ENCODE results near the gene TBC1D21.

The TBC1D21 gene

DNA sequence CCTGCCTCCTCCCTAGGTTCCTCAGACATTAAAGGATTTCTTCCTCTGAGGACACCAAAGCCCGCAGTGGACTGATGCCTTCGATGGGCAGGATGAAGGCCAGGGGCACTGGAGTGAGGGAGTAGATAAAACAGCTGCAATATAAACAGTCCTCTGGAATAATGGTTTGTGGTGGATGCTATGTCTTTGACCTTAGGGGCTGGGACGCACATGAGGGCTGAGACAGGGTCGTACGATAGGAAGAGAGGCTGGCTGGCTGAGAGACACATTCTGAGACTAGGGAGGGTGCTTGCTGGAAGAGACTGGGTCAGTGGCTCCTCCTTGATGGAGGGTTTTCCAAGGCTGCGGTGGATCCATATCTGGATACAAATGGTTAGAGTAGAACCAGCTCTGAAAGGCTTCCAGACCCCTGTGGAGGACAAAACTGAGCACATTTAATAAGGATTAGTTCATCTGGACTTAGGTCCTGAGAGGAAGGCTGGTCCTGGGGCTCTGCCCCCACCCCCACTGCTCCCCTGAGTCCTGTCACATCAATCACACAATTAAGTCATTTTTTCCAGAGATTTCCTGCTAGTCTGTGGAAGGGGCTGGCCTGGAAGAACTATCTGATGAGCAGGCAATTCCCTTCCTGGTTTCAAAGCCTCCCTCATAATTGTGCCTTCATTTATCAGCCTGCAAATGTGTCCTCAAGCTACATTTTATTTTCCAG, 15.8 kb downstream of the TBC1D21 start:
- no peak for DNase-seq

- no peak for DNase-seq
These were observed 16.4 kb downstream of the TBC1D21 start for GRCh38 chr15:73889762-73890124.

- DNase-seq, result no peak
These were observed 18.3 kb downstream of the TBC1D21 start for GRCh38 chr15:73891328-73892315.

DNA sequence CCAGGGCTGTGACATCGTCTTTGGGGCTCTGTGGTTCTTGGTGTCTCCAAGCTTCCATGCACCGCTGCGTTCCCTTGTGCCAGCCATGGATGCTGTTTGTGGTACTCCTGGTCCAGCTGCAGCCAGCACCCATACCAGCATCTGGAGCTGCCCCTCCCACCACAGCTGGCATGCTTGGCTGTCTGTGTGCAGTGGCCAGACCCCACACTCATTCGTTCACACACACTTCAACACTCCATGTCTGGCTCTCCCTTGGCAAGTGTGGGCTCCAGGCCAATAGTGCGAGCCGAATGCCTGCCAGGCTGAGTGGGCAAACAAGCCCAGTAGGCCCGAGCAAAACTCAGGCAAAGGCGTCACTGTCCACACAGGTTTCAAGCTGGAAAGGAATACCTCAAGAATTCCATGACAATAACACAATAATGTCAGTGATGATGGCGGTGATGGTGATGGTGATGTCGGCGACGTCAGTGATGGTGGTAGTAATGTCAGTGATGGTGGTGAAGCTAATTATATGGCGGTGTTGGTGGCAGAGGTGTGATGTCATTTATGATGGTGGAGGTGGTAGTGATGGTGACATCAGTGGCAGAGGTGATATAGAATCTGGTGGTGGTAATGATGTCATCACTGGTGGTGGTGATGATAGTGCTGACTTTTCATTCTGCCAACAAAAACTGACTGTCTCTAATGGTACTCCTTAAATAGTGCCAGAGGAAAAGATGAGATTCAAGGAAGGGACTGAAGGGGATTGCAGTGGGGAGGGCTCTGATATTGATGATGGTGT, 19.3 kb downstream of the TBC1D21 start:
- no peak for DNase-seq

- no peak for DNase-seq
These were observed 20.9 kb downstream of the TBC1D21 start for GRCh38 chr15:73894133-73894814.

GRCh38 chr15:73897441-73898261, 24.3 kb downstream of the TBC1D21 start:
- DNase-seq, result peak; percentile 57 to 68

- DNase-seq, result no peak
These were observed 26.1 kb downstream of the TBC1D21 start for GRCh38 chr15:73899197-73900094.

GRCh38 chr15:73900095-73900712, 26.8 kb downstream of the TBC1D21 start:
- DNase-seq, result no peak

DNA sequence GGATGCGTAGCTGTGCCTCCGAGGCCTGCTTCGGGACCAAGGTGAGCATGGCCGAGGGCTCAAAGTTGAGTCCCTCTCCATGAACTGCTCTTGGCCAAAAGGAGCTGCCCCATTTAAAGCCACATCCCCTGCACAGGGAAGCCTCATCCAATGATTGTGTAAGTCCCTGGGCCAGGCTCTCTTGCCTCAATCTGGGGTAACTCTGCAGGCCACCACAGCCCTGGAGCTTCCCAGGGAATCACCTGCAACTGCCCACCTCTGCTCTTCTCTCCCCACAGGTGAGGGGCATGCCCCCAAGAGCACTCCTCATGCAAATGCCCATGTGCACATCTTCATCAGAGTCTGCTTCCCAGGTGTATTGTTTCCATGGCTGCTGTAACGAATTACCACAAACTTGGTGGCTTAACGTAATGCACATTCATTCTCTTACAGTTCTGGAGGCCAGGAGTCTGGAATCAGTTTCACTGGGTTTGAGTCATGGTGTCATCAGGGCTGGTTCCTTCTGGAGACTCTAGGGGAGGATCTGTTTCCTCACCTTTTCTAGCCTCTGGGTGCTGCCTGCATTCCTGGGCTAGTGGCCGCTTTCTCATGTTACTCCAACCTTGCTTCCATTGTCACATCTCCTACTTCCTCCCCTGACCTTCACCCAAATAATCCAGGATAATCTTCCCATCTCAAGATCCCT, 27.9 kb downstream of the TBC1D21 start:
- DNase-seq, result no peak

- no peak for DNase-seq
These were observed 29.0 kb downstream of the TBC1D21 start for GRCh38 chr15:73902121-73903020.

- no peak for DNase-seq
These were observed 30.9 kb downstream of the TBC1D21 start for GRCh38 chr15:73904026-73904815.

DNA sequence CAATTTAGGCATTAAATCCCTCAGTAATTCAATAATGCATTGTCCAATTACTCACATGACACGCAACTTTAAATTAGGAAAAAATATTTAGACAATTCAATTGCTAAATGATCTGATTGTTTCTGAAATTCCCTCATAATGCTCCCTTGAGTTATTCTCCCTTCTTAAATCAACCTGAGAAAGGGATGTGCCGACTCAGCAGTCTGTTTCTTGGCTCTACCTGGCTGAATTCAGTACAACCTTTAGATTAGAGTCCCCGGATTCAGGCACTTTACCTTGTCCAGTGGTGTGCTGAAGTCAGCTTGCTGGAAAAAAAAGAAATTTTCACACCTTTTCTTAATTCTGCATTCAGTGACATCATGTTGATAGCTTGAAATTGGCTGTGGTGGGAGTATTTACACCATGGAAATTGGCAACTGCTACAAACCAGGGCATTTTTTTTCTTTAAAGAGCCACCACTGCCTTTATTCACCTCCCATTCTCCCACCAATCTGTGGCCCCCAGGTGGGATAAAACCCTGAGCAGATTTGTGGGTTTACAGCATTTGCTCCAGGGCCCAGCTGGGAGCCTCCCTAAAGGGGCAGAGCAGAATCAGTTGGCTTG, 32.0 kb downstream of the TBC1D21 start:
- DNase-seq, result no peak

GRCh38 chr15:73906346-73907034, 33.1 kb downstream of the TBC1D21 start:
- DNase-seq, result no peak

DNA sequence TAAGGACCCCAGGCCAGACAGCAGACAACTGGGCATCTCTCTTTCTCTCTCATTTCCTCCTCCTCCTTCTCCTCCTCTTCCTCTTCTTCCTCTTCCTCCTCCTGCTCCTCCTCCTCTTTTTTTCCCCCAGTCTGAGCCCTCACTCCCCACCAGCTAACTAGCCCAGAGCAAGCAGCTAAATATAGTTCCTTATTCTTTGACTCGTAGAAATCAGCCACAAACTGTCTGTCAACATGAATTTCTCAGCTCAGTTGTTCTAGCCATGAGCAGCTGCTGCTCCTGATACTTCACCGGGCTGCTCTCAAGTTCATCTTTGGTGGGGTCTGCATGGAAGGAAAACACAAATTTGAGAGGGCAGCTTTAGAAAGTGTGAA, 33.7 kb downstream of the TBC1D21 start:
- no peak for DNase-seq

GRCh38 chr15:73908030-73908821, 34.9 kb downstream of the TBC1D21 start:
- peak; percentile 84 for DNase-seq

DNA sequence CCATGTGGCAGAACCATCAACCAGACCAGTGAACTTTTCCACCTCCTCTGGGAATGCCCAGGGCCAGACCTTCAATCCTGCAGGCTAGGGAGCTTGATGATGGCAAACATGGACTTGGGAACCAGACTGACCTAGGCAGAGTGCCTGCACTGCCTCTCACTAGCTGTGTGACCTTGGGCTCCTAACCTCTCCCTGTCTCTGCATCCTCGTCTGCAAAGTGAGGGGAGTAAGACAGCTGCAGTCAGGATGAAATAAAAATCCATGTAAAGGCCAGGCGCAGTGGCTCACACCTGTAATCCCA, 35.4 kb downstream of the TBC1D21 start:
- DNase-seq, result no peak

All from stimulated activated CD4-positive, alpha-beta T cell treated with anti-CD3 and anti-CD28 coated beads, Interleukin-2, amount 100 ng/mL, for 48 hours (primary cell).